H1 (cell line): ENCODE results near the gene MYCBPAP. TPM values are rescaled to one million over a fixed set of nuclear protein-coding genes. Genes with fewer than 3 reads are reported as not detected.

Experiments
- CHD7 ChIP-seq: fragments of 300-600 bp; sonication (generic); IDR thresholded peaks from 2 replicates; pipeline ENCODE4 v1.7.1; 2012; ENCODE audit warnings: low read length, moderate library complexity, mild to moderate bottlenecking, inconsistent platforms; ENCODE audit not compliant: insufficient replicate concordance
- CTBP2 ChIP-seq: IDR thresholded peaks from 2 replicates; pipeline ENCODE4 v1.7.0; 2011; ENCODE audit warnings: borderline replicate concordance, mild to moderate bottlenecking, moderate library complexity, mixed read lengths, low read length; ENCODE audit not compliant: insufficient read depth, insufficient read length
- EGR1 ChIP-seq: IDR thresholded peaks from 2 replicates; pipeline ENCODE4 v1.6.1; 2011; ENCODE audit warnings: low read depth, low read length, borderline replicate concordance
- FOSL1 ChIP-seq: IDR thresholded peaks from 2 replicates; pipeline ENCODE4 v1.6.1; 2011; ENCODE audit warnings: mild to moderate bottlenecking, low read depth, low read length, moderate library complexity; ENCODE audit not compliant: insufficient read depth
- GTF2F1 ChIP-seq: IDR thresholded peaks from 2 replicates; pipeline ENCODE4 v1.6.1; 2012; ENCODE audit warnings: low read depth, low read length, improper control_type of control experiment, borderline replicate concordance
- HDAC6 ChIP-seq: IDR thresholded peaks from one replicate; pipeline ENCODE4 v1.7.1; 2012; ENCODE audit warnings: low read depth, mild to moderate bottlenecking, inconsistent platforms, low read length, moderate library complexity
- PHF8 ChIP-seq: fragments of 200-600 bp; sonication (generic); conservative IDR thresholded peaks from 2 replicates; pipeline ENCODE4 v1.7.1; 2012; ENCODE audit warnings: low read depth, mild to moderate bottlenecking, inconsistent platforms, low read length, moderate library complexity
- RXRA ChIP-seq: IDR thresholded peaks from 2 replicates; pipeline ENCODE4 v1.6.1; 2011; ENCODE audit warnings: low read depth, mild to moderate bottlenecking, low read length, moderate library complexity; ENCODE audit not compliant: insufficient read depth
- SP1 ChIP-seq: IDR thresholded peaks from 2 replicates; pipeline ENCODE4 v1.6.1; 2011; ENCODE audit warnings: low read depth, low read length
- SUZ12 ChIP-seq: fragments of 200-600 bp; sonication (generic); IDR thresholded peaks from 2 replicates; pipeline ENCODE4 v1.6.1; 2012; ENCODE audit warnings: mild to moderate bottlenecking, inconsistent platforms, low read length, moderate library complexity, mixed read lengths
- TAF1 ChIP-seq: IDR thresholded peaks from 2 replicates; pipeline ENCODE4 v1.6.1; 2011; ENCODE audit warnings: mild to moderate bottlenecking, low read depth, low read length
- TAF7 ChIP-seq: optimal IDR thresholded peaks from 2 replicates; pipeline ENCODE3; 2011; ENCODE audit warnings: low read depth, mild to moderate bottlenecking, inconsistent platforms, low read length, moderate library complexity, borderline replicate concordance
- polyA plus RNA-seq, 7 experiments: library from polyadenylated mRNA; depleted of rRNA in 3 of 7; stranded (reverse) in 5 of 7; unstranded in 2 of 7; fragments of >200 nt in 5 of 7; fragments of 200-250 nt in 2 of 7; gene quantifications; 1 replicate in 5 of 7; 2 replicates in 1 of 7; 4 replicates in 1 of 7; pipeline versions ENCODE4 v1.2.1 to v1.2.3, GENCODE V29; 2011 to 2013; ENCODE audit warnings: missing spikeins in 2 of 7, mixed read lengths in 2 of 7
- total RNA-seq: library from RNA; stranded (reverse); fragmentation: NEBNext Ultra II Directional; extraction: Animal tissue kit (Norgen Biotek cat#: 25700); gene quantifications from 2 replicates; pipeline ENCODE4 v1.2.1, GENCODE V29; 2021

The MYCBPAP gene
- total and polyA plus RNA-seq, 2 of the 8 experiments (the other 6 are each of a cell fraction or from before 2014, with no cell fraction given) = 0.89 to 3.3 TPM

- TF ChIP-seq CHD7 (no peak), SUZ12 (no peak), PHF8 (no peak), HDAC6 (no peak), EGR1 (no peak), RXRA (no peak), CTBP2 (no peak), TAF1 (no peak), GTF2F1 (no peak), SP1 (no peak), TAF7 (no peak), FOSL1 (no peak)
These were observed 5.3 kb downstream of the MYCBPAP start (continued) for GRCh38 chr17:50513495-50513894.
